HepG2 (cell line): ENCODE data around the gene STMN1. TPM values are rescaled to one million over a fixed set of nuclear protein-coding genes. Genes with fewer than 3 reads are reported as not detected.
A peak's percentile ranks its signal among the peaks of the same experiment; 100 is the strongest.

Source experiments
- ATAC-seq: fragments of 200-7000 bp; cut with Tn5 transposase; 3 replicates; pipeline ENCODE4 v1.9.1; 2020; ENCODE audit warnings: mild to moderate bottlenecking, moderate library complexity
- BruUV-seq: library from RNA; stranded (reverse); fragments of 400-500 nt; replicated peaks from 2 replicates; lab custom pipeline; 2021; lab: Mats Ljungman, UMichigan
- CTCF ChIA-PET: fragments of 300-600 bp; formaldehyde crosslinking; extraction: SDS; loops from one replicate; lab custom pipeline; 2021; ENCODE audit warnings: low total read pairs, inconsistent platforms, low intra/inter-chr PET ratio; lab: Yijun Ruan, JAX
- POLR2A ChIA-PET: fragments of 350-600 bp; sonication (Branson Sonifier 250); formaldehyde crosslinking; loops from one replicate; lab custom pipeline; 2020; ENCODE audit warnings: antibody characterized with exemption, inconsistent platforms; lab: Yijun Ruan, JAX
- DNase-seq: peaks from one replicate; pipeline ENCODE4 v3.0.0-alpha.2; 2015; ENCODE audit warnings: low spot score
- FAIRE-seq: peaks from 3 replicates; lab custom pipeline; 2011; peaks lifted over from hg19 to GRCh38; lab: Jason Lieb, UNC
- H2AFZ ChIP-seq: one replicate; pipeline ENCODE4 v1.6.1; 2011; ENCODE audit warnings: low read length, inconsistent platforms
- H3K27ac ChIP-seq: fragments of 300-600 bp; 3 replicates; pipeline ENCODE4 v1.8.0; 2011; ENCODE audit warnings: mixed run types, mild to moderate bottlenecking, mixed read lengths, low read length, inconsistent platforms; ENCODE audit not compliant: insufficient read depth; ENCODE audit errors: extremely low read length
- H3K27me3 ChIP-seq, 2 experiments: fragments of 200-600 bp in 1 of 2; 2 replicates in 1 of 2; 3 replicates in 1 of 2; pipeline versions ENCODE4 v1.6.0 to v1.8.0; 2011; ENCODE audit warnings: low read length in 2 of 2, mild to moderate bottlenecking in 2 of 2, moderate library complexity in 2 of 2, inconsistent platforms in 1 of 2; ENCODE audit not compliant: insufficient read depth in 2 of 2, control insufficient read depth in 1 of 2
- H3K36me3 ChIP-seq, 2 experiments: fragments of 200-600 bp in 1 of 2; replicated peaks in 1 of 2; 2 replicates in 1 of 2; 3 replicates in 1 of 2; pipeline versions ENCODE4 v1.5.1 to v1.8.0; 2011; ENCODE audit warnings: low read length in 2 of 2, inconsistent platforms in 1 of 2; ENCODE audit not compliant: insufficient read depth in 2 of 2, control insufficient read depth in 1 of 2
- H3K4me1 ChIP-seq: 2 replicates; pipeline ENCODE4 v1.5.1; 2012; ENCODE audit warnings: low read length, inconsistent platforms; ENCODE audit not compliant: insufficient read depth
- H3K4me2 ChIP-seq: 2 replicates; pipeline ENCODE4 v1.6.0; 2011; ENCODE audit warnings: low read depth, low read length, inconsistent platforms
- H3K4me3 ChIP-seq, 3 experiments: fragments of 200-600 bp in 1 of 3; sonication (generic), shearing (Covaris generic) in 1 of 3; replicated peaks in 1 of 3; 2 replicates each; pipeline ENCODE4 v1.5.1; 2011 to 2016; ENCODE audit warnings: low read length in 3 of 3, inconsistent platforms in 2 of 3, low read depth in 2 of 3, mild to moderate bottlenecking in 2 of 3, control low read depth in 1 of 3, mixed read lengths in 1 of 3; ENCODE audit not compliant: insufficient read depth in 1 of 3
- H3K79me2 ChIP-seq: one replicate; pipeline ENCODE4 v1.6.1; 2011; ENCODE audit warnings: low read length, inconsistent platforms; ENCODE audit not compliant: insufficient read depth
- H3K9ac ChIP-seq: 2 replicates; pipeline ENCODE4 v1.6.0; 2011; ENCODE audit warnings: mild to moderate bottlenecking, low read depth, low read length, inconsistent platforms; ENCODE audit not compliant: insufficient read depth
- H3K9me3 ChIP-seq: 2 replicates; pipeline ENCODE4 v1.5.1; 2012; ENCODE audit warnings: mild to moderate bottlenecking, low read length
- H4K20me1 ChIP-seq: 2 replicates; pipeline ENCODE4 v1.6.0; 2011; ENCODE audit warnings: inconsistent platforms, mild to moderate bottlenecking, low read length, moderate library complexity; ENCODE audit not compliant: insufficient read depth
- ATF1 ChIP-seq: IDR thresholded peaks from 2 replicates; pipeline ENCODE4 v1.6.1; 2016; ENCODE audit warnings: mild to moderate bottlenecking, control low read depth
- CREB3 ChIP-seq: sonication (generic); formaldehyde crosslinking; IDR thresholded peaks from 2 replicates; pipeline ENCODE4 v1.5.0; 2020; ENCODE audit warnings: missing genetic modification reagents
- HOXD1 ChIP-seq: sonication (generic); formaldehyde crosslinking; IDR thresholded peaks from 2 replicates; pipeline ENCODE4 v1.5.0; 2020; ENCODE audit warnings: missing genetic modification reagents
- POLR2A ChIP-seq, 2 experiments: IDR thresholded peaks; 2 replicates each; pipeline ENCODE4 v1.6.1; 2011; ENCODE audit warnings: low read depth in 2 of 2, low read length in 2 of 2, mild to moderate bottlenecking in 1 of 2, moderate library complexity in 1 of 2; ENCODE audit not compliant: insufficient read depth in 1 of 2
- ZBTB38 ChIP-seq: sonication (generic); formaldehyde crosslinking; IDR thresholded peaks from 2 replicates; pipeline ENCODE4 v1.5.1; 2020; ENCODE audit warnings: mild to moderate bottlenecking, missing genetic modification reagents
- ZNF230 ChIP-seq: sonication (generic); formaldehyde crosslinking; IDR thresholded peaks from 2 replicates; pipeline ENCODE4 v1.4.0; 2020; ENCODE audit warnings: mild to moderate bottlenecking, missing genetic modification reagents
- ZNF326 ChIP-seq: sonication (generic); formaldehyde crosslinking; IDR thresholded peaks from 2 replicates; pipeline ENCODE4 v1.4.0; 2020; ENCODE audit warnings: missing genetic modification reagents, borderline replicate concordance
- ZNF577 ChIP-seq: sonication (generic); formaldehyde crosslinking; IDR thresholded peaks from 2 replicates; pipeline ENCODE4 v1.4.0; 2020; ENCODE audit warnings: mild to moderate bottlenecking, low read depth, missing genetic modification reagents, borderline replicate concordance
- ZNF687 ChIP-seq: sonication (generic); formaldehyde crosslinking; IDR thresholded peaks from 2 replicates; pipeline ENCODE4 v1.5.1; 2020; ENCODE audit warnings: mild to moderate bottlenecking, missing genetic modification reagents, moderate library complexity
- WGBS: methylation state at CpG from one replicate; pipeline ENCODE4 v1.1.6; 2017; ENCODE audit warnings: low lambda C conversion rate; 5-methylcytosine and 5-hydroxymethylcytosine counted together
- in situ Hi-C: cut with HindIII; loops from 2 replicates; pipeline ENCODE4 v1.10.0; 2017; ENCODE audit warnings: low pct_unique_long_range_greater_than_20kb; ENCODE audit not compliant: extremely low pct_ligation_motif_present
- intact Hi-C: fragments of 100-400 bp; cut with micrococcal nuclease; formaldehyde crosslinking; loops from one replicate; pipeline ENCODE4 v1.10.0; 2022; ENCODE audit not compliant: unreplicated experiment
- polyA plus RNA-seq, 8 experiments: library from polyadenylated mRNA; depleted of rRNA in 3 of 8; stranded (reverse) in 7 of 8; unstranded in 1 of 8; fragments of >200 nt; fragmentation: Illumina TruSeq in 4 of 8; extraction: Trizol in 4 of 8; gene quantifications; 2 replicates each; pipeline versions ENCODE4 v1.2.1 to v1.2.3, GENCODE V29; 2011 to 2016; ENCODE audit warnings: low read depth in 4 of 8, missing spikeins in 1 of 8, mixed read lengths in 1 of 8; ENCODE audit not compliant: insufficient read depth in 1 of 8
- total RNA-seq, 5 experiments: library from RNA; depleted of rRNA; stranded (reverse); fragments of >200 nt; fragmentation: Illumina TruSeq; extraction: Trizol; gene quantifications; 2 replicates each; pipeline ENCODE4 v1.2.3, GENCODE V29; 2016; ENCODE audit warnings: low read depth in 1 of 5
- TF ChIP-seq, protein P1 (sequence below): sonication (generic); formaldehyde crosslinking; IDR thresholded peaks from 2 replicates; pipeline ENCODE4 v1.5.1; 2020; ENCODE audit warnings: missing genetic modification reagents, mild to moderate bottlenecking, borderline replicate concordance

STMN1 gene
- total and polyA plus RNA-seq, 2 of the 13 experiments (the other 11 are each of a cell fraction or from before 2014, with no cell fraction given): 45.9 to 409 TPM

DNA sequence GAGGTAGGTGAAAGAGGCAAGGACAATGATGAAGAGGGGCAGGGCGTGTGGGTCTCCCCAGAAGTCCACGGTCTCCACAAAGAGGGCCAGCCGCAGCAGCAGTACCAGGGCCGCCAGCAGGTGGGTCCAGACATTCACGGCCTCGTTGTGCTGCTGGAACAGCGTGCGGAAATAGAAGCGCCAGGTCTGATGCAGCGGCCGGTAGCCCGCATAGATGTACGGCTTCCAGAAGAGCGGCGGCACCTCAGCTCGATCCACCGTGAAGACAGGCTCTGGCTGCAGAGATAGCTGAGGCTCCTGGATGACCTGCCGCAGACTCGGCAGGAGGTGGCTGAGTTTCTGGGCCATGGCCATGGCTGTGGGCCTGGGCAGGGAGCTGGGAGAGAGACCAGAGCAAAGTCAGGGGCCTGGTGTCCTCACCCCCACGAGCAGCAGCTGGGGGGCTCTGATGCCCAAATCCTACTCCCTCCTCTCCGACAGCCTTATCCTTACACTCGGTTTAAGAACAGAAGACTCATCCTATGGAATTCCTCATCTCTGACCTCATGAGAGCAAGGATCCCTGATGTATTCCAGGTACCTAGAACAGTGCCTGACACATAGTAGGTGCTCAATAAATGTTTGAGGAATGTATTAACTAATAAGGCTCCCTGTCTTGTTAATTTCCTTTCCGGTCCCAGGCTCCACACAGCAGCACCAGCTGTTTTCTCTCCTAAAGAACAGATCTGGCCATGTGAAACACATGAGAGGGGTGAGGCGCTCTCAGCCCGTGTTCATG, 42.5 kb downstream of the STMN1 start (continued):
- peak; percentile 81 for TF ChIP-seq ZBTB38
- TF ChIP-seq, protein P1, sequence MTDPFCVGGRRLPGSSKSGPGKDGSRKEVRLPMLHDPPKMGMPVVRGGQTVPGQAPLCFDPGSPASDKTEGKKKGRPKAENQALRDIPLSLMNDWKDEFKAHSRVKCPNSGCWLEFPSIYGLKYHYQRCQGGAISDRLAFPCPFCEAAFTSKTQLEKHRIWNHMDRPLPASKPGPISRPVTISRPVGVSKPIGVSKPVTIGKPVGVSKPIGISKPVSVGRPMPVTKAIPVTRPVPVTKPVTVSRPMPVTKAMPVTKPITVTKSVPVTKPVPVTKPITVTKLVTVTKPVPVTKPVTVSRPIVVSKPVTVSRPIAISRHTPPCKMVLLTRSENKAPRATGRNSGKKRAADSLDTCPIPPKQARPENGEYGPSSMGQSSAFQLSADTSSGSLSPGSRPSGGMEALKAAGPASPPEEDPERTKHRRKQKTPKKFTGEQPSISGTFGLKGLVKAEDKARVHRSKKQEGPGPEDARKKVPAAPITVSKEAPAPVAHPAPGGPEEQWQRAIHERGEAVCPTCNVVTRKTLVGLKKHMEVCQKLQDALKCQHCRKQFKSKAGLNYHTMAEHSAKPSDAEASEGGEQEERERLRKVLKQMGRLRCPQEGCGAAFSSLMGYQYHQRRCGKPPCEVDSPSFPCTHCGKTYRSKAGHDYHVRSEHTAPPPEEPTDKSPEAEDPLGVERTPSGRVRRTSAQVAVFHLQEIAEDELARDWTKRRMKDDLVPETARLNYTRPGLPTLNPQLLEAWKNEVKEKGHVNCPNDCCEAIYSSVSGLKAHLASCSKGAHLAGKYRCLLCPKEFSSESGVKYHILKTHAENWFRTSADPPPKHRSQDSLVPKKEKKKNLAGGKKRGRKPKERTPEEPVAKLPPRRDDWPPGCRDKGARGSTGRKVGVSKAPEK: no peak
- TF ChIP-seq ZNF326 (CRISPR knock-in tag): no peak
- TF ChIP-seq ZNF577: no peak

DNA sequence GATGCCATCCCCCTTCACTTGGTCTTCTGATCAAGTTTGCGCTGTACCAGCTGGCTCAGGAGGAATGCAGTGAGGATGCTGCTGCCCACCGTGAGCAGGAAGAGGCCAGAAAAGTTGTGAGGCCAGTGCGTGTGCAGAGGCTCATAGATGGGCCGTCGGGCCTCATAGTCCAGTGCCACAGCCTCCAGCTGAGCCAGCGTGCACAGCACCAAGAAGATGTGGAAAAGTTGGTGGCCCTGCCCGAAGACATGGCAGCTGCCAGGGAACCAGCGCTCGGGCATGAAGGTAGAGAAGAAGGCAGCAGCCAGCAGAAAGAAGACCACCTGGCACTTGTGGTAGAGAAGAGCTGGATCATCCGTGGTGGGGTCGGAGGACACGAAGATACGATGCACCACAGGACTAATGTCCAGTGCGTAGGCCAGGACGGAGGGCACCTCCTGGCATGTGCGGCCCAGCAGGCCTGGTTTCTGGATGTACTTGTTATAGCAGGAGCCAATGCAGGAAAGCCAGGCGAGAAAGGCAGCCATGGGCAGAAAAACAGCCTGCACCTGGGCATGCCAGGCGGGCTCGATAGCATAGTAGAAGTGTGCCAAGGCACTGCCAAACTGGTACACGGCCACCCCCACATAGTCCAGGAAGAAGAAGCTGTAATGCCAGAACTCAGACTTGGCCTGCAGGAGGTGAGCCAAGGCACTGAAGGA, 43.3 kb downstream of the STMN1 start:
- Histone ChIP-seq H3K36me3 (peaks cover 8 to 15% of the 10 kb centered on the region in 2 experiments; a peak in 4 of 5 replicates), H2AFZ (no peak overlapping the region), H3K27me3 (no peaks in the 10 kb centered on the region; a peak in 1 of 5 replicates), H3K9me3 (no peaks in the 10 kb centered on the region), H4K20me1 (no peaks in the 10 kb centered on the region), H3K79me2 (peaks cover 12% of the 10 kb centered on the region), H3K9ac (no peak overlapping the region), H3K4me2 (no peak overlapping the region), H3K4me1 (peaks cover 66% of the 10 kb centered on the region), H3K4me3 (no peak overlapping the region), H3K27ac (peak overlapping the region; percentile 87)
- ATAC-seq: no peak
- POLR2A ChIA-PET: interaction anchor here (5.4 kb wide), 1 partner anchor 12 kb away, joined by 32 read pairs; the partner anchor contains the start of gene PAQR7
- intact Hi-C loops: no loop called here
- 98% methylated on average over 20 of the region's 20 CpGs for WGBS
- TF ChIP-seq POLR2A (IDR thresholded peaks at IDR 0.05; ENCODE audit: insufficient read depth in 1 of 2, low read depth in 2 of 2, low read length in 2 of 2) (0 out of 4 replicates have a peak, but pooled peaks of 1 of the 2 experiments have one; percentile 1), ZBTB38 (peak; percentile 48; the same call in 1 of the 2 replicates), ATF1 (CRISPR knock-in tag) (no peak), ZNF230 (CRISPR knock-in tag) (no peak), ZNF687 (peak; percentile 25; the same call in 1 of the 2 replicates), CREB3 (CRISPR knock-in tag) (no peak), HOXD1 (no peak)
- CTCF ChIA-PET: no interaction called here
- no peak for DNase-seq
- in situ Hi-C loops: no loop called here
- no peak for FAIRE-seq
- no TSS peak for BruUV-seq
